ENCODE data around the gene HLCS. TPM values are rescaled to one million over a fixed set of nuclear protein-coding genes. Genes with fewer than 3 reads are reported as not detected.

The HLCS gene
- total and polyA plus RNA-seq, 2 of the 4 experiments (the other 2 are of a cell fraction) = 10.6 to 21.0 TPM

GRCh38 chr21:36999131-36999898 is 32.8 kb upstream of the HLCS start:
- Histone ChIP-seq H3K9ac (ENCODE audit: low read depth, low read length) (no peak overlapping the region), H2BK5ac (ENCODE audit: low read depth, low read length, poor library complexity, severe bottlenecking) (no peak overlapping the region), H4K91ac (ENCODE audit: insufficient read depth, low read depth, low read length) (no peak overlapping the region), H3K18ac (ENCODE audit: low read depth, low read length) (no peak overlapping the region), H3K4me3 (ENCODE audit: insufficient read depth, low read depth, low read length) (no peak overlapping the region), H3K56ac (ENCODE audit: extremely low read depth, insufficient read depth, low read length) (no peak overlapping the region), H3K23ac (ENCODE audit: low read depth, low read length) (no peak overlapping the region), H3K9me3 (ENCODE audit: control insufficient read depth, insufficient read depth, low read length) (peaks cover 2% of the 10 kb centered on the region; the same call in 1 of the 2 replicates), H3K4me1 (ENCODE audit: control insufficient read depth, insufficient read depth, low read length) (no peaks in the 10 kb centered on the region), H2BK120ac (ENCODE audit: low read depth, low read length) (no peak overlapping the region), H2BK15ac (ENCODE audit: low read depth, low read length) (no peak overlapping the region), H3K9me1 (ENCODE audit: insufficient read depth, low read length) (no peaks in the 10 kb centered on the region), H3K79me1 (ENCODE audit: low read depth in 1 of 2, low read length in 2 of 2) (no peaks in the 10 kb centered on the region), H4K20me1 (ENCODE audit: insufficient read depth, low read length) (no peaks in the 10 kb centered on the region), H3K27me3 (ENCODE audit: control insufficient read depth, insufficient read depth, low read length) (peaks cover 17% of the 10 kb centered on the region), H2BK20ac (ENCODE audit: low read depth, low read length) (no peak overlapping the region), H2AK5ac (ENCODE audit: low read depth, low read length) (no peak overlapping the region), H3K36me3 (ENCODE audit: control insufficient read depth, insufficient read depth, low read length) (no peaks in the 10 kb centered on the region), H4K8ac (ENCODE audit: low read depth in 2 of 2, low read length in 2 of 2) (no peak overlapping the region), H4K5ac (ENCODE audit: low read depth, low read length) (no peak overlapping the region), H3K4ac (ENCODE audit: low read depth, low read length) (no peak overlapping the region), H2AK9ac (replicated peaks; ENCODE audit: low read depth, low read length, poor library complexity) (no peak overlapping the region), H3K14ac (replicated peaks; ENCODE audit: low read depth, low read length) (no peak overlapping the region), H2AFZ (replicated peaks; ENCODE audit: low read length, poor library complexity) (no peak overlapping the region), H3K4me2 (ENCODE audit: low read depth, low read length) (no peak overlapping the region), H3K27ac (ENCODE audit: insufficient read depth, low read length) (no peak overlapping the region)
- 69% methylated on average over 5 of the region's 11 CpGs; no CpG with 5 or more reads in 1 of the 2 experiments for WGBS, 2 experiments (ENCODE audit: extremely low coverage in 2 of 2, insufficient read length in 1 of 2)
- dilution Hi-C loops (cut with HindIII; ENCODE audit: low sequenced_read_pairs, unreplicated experiment) = no loop called here
- in situ Hi-C loops (cut with MboI; ENCODE audit: low sequenced_read_pairs) = no loop called here
- ATAC-seq (ENCODE audit: low read depth) (no peak), DNase-seq (no peak)
- ChIA-PET CTCF (interaction anchor here (1.2 kb wide), 1 partner anchor 10 kb away, joined by 4 read pairs; no protein-coding TSS in a partner anchor), POLR2A (ENCODE audit: unreplicated experiment) (no interaction called here)
- no TSS peak for BruUV-seq (replicated peaks)
- TF ChIP-seq MXI1 (IDR thresholded peaks at IDR 0.05; ENCODE audit: borderline replicate concordance, low read depth, low read length) = no peak
- TF ChIP-seq FOS (IDR thresholded peaks at IDR 0.05; ENCODE audit: low read depth, low read length) = no peak
- no peak for TF ChIP-seq MAZ (IDR thresholded peaks at IDR 0.05; ENCODE audit: borderline replicate concordance, low read depth, low read length)
- TF ChIP-seq MAFK (IDR thresholded peaks at IDR 0.05; ENCODE audit: low read depth, low read length) = no peak
- TF ChIP-seq ELK1 (IDR thresholded peaks at IDR 0.05; ENCODE audit: borderline replicate concordance, low read depth, low read length) = no peak
- no peak for TF ChIP-seq BHLHE40 (IDR thresholded peaks at IDR 0.05; ENCODE audit: low read depth, low read length)
- no peak for TF ChIP-seq RAD21 (IDR thresholded peaks at IDR 0.05; ENCODE audit: low read length)
- no peak for TF ChIP-seq NFE2L2 (IDR thresholded peaks at IDR 0.05; ENCODE audit: low read depth, low read length)
- intact Hi-C loops (cut with micrococcal nuclease) = no loop called here

All from IMR-90 (cell line).